Esophagus squamous epithelium (tissue), 5 donors: ENCODE data around the gene TUBGCP3. TPM values are rescaled to one million over a fixed set of nuclear protein-coding genes. Genes with fewer than 3 reads are reported as not detected.

Source experiments
- DNase-seq: peaks from one replicate; lab custom pipeline; 2025; lab: John Stamatoyannopoulos, UW
- H3K27ac ChIP-seq, 4 donors: fragments of 200-600 bp; sonication (generic); one replicate each; pipeline ENCODE4 v1.5.1; 2016 to 2019; ENCODE audit warnings: mild to moderate bottlenecking in 1 of 4
- H3K27me3 ChIP-seq, 4 donors: fragments of 200-600 bp; sonication (generic); 1 replicate in 3 of 4; 2 replicates in 1 of 4; pipeline versions ENCODE4 v1.5.1 to v1.6.0; 2017 to 2021; ENCODE audit warnings: antibody characterized with exemption in 1 of 4
- H3K36me3 ChIP-seq, 3 donors: fragments of 200-600 bp; sonication (generic); one replicate each; pipeline ENCODE4 v1.5.1; 2016 to 2019
- H3K4me1 ChIP-seq, 3 donors: fragments of 200-600 bp; sonication (generic); one replicate each; pipeline ENCODE4 v1.5.1; 2017 to 2019
- H3K4me3 ChIP-seq, 4 donors: fragments of 200-600 bp; sonication (generic); 1 replicate in 3 of 4; 2 replicates in 1 of 4; pipeline ENCODE4 v1.5.1; 2016 to 2019; ENCODE audit warnings: mild to moderate bottlenecking in 2 of 4, moderate library complexity in 1 of 4
- H3K9me3 ChIP-seq, 3 donors: fragments of 200-600 bp; sonication (generic); one replicate each; pipeline ENCODE4 v1.5.1; 2016 to 2019
- CTCF ChIP-seq, 6 experiments: fragments of 450-650 bp in 4 of 6; fragments of 200-600 bp in 2 of 6; sonication (generic) in 2 of 6; IDR thresholded peaks; one replicate each; pipeline ENCODE4 v1.5.1; 2016 to 2019; ENCODE audit warnings: antibody characterized with exemption in 6 of 6, mild to moderate bottlenecking in 4 of 6, moderate library complexity in 4 of 6
- POLR2A ChIP-seq, 4 donors: fragments of 450-650 bp; IDR thresholded peaks; one replicate each; pipeline ENCODE4 v1.6.1; 2017; ENCODE audit warnings: antibody characterized with exemption in 4 of 4, mild to moderate bottlenecking in 4 of 4, moderate library complexity in 3 of 4
- WGBS, 2 donors: methylation state at CpG; one replicate each; pipeline ENCODE4 v1.1.5; 2018; 5-methylcytosine and 5-hydroxymethylcytosine counted together
- intact Hi-C: fragments of 100-400 bp; cut with DNase I; formaldehyde crosslinking; loops from one replicate; pipeline ENCODE4 v1.15.0; 2022
- total RNA-seq, 4 donors: library from RNA; depleted of rRNA; stranded (reverse); fragments of >200 nt; gene quantifications; one replicate each; pipeline ENCODE4 v1.1.0, GENCODE V29; 2016
- donor health status: DM: yes; HTN: yes; CAD: no.

The TUBGCP3 gene
- total RNA-seq, 4 donors from 2014 or later, result 12.9 to 29.4 (median 18.9) TPM

DNA sequence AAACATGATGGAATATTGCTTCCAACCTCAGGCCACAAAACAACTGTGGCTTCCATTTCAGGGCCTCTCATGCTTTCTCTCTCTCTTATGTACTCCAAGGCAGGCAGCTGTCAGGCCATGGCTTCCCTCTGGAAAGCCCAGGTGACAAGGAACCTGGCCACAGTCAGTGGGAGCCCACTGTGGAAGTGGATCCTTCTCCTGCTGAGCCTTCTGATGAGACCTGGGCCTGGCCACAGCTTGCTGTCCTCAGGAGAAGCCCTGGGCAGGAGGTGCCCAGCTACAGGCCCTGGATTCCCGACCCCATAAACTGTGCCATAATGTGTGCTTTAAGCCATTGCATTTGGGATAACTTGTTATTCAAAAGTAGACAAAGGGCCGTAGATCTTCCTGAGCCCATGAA is 140.6 kb downstream of the TUBGCP3 start:
- peaks cover 0 to 89% (median 0%) of the 10 kb centered on the region in 4 donors for H3K27me3 ChIP-seq
- TF ChIP-seq CTCF (IDR thresholded peaks at IDR 0.05) (no peak), POLR2A (IDR thresholded peaks at IDR 0.05) (no peak)
- WGBS, 2 donors, result 75% methylated on average over 2 of the region's 2 CpGs; no CpG with 5 or more reads in 1 of the 2 donors
- no peaks in the 10 kb centered on the region for H3K36me3 ChIP-seq
- intact Hi-C loops, result no loop called here
- no peak for DNase-seq
- no peak overlapping the region for H3K27ac ChIP-seq
- H3K4me1 ChIP-seq, result peaks cover 0 to 15% (median 0%) of the 10 kb centered on the region in 3 donors
- H3K9me3 ChIP-seq, result no peaks in the 10 kb centered on the region
- no peak overlapping the region for H3K4me3 ChIP-seq

DNA sequence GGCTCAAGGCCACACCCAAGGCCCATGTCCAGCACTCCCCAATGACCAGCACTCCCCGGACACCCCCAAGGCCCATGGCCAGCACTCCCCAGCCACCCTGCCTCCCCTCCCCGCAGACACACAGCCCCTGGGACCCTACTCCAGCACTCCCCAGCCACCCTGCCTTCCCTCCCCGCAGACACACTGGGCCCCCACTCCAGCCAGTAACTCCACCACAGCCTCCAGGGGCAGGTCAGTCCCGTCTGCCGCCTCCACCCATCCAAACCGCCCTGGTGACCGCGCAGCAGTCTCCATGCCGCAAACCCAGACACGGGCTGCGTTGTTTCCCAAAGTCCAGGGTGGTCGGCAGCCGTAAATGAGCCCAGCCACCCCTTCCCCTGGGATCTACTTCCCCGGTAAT is 141.1 kb downstream of the TUBGCP3 start:
- TF ChIP-seq CTCF (IDR thresholded peaks at IDR 0.05) (no peak), POLR2A (IDR thresholded peaks at IDR 0.05) (no peak)
- no peak for DNase-seq
- no peaks in the 10 kb centered on the region for H3K9me3 ChIP-seq
- intact Hi-C loops, result no loop called here
- H3K36me3 ChIP-seq, result no peaks in the 10 kb centered on the region
- H3K27ac ChIP-seq, result no peak overlapping the region
- no peak overlapping the region for H3K4me3 ChIP-seq
- H3K27me3 ChIP-seq, result peaks cover 0 to 89% (median 0%) of the 10 kb centered on the region in 4 donors
- 89 to 97% methylated on average over 7 to 11 of the region's 14 CpGs for WGBS, 2 donors
- H3K4me1 ChIP-seq, result peaks cover 0 to 15% (median 0%) of the 10 kb centered on the region in 3 donors

DNA sequence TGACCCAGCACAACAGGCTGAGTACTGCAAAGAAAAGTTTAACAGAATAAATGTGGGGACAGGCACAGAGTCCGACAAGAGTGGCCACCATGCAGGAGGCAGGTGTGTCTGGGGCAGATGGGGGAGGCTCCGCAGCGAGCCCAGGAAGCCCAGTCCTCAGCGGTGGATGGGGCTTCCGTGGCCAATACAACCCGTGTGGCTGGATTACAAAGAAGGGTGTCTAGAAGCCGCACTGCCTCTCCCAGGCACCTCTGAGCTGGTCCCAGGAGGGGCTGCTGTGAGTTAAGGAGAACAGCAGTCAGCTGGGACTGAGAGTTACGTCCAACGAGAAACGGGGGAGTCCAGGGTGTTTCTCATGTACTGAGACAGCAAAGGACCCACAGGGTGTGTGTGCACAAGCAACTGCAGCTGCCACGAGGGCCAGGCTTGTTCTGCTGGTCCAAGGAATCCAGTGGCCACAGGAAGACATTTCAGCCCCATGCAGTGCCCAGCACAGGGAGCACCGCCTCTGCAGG is 141.5 kb downstream of the TUBGCP3 start:
- Histone ChIP-seq H3K27me3 (peaks cover 0 to 89% (median 0%) of the 10 kb centered on the region in 4 donors), H3K4me3 (no peak overlapping the region), H3K36me3 (no peaks in the 10 kb centered on the region), H3K4me1 (peaks cover 0 to 15% (median 0%) of the 10 kb centered on the region in 3 donors), H3K9me3 (no peaks in the 10 kb centered on the region), H3K27ac (no peak overlapping the region)
- TF ChIP-seq POLR2A (IDR thresholded peaks at IDR 0.05) (no peak), CTCF (IDR thresholded peaks at IDR 0.05) (no peak)
- intact Hi-C loops, result no loop called here
- 64 to 72% methylated on average over 9 to 12 of the region's 12 CpGs for WGBS, 2 donors
- no peak for DNase-seq

- no peak for TF ChIP-seq POLR2A (IDR thresholded peaks at IDR 0.05)
- TF ChIP-seq CTCF (IDR thresholded peaks at IDR 0.05), result no peak
- Histone ChIP-seq H3K27ac (no peak overlapping the region), H3K27me3 (peaks cover 0 to 88% (median 0%) of the 10 kb centered on the region in 4 donors), H3K9me3 (no peaks in the 10 kb centered on the region), H3K4me3 (no peak overlapping the region), H3K4me1 (peaks cover 0 to 12% (median 0%) of the 10 kb centered on the region in 3 donors), H3K36me3 (no peaks in the 10 kb centered on the region)
- WGBS, 2 donors, result 38 to 43% methylated on average over 3 to 8 of the region's 31 CpGs
- no peak for DNase-seq
- intact Hi-C loops, result loop anchor here (2.0 kb wide), 1 partner anchor 971 kb away; no protein-coding TSS in a partner anchor
Measured at GRCh38 chr13:112445411-112446271, 142.3 kb downstream of the TUBGCP3 start.
